ENCODE results near the gene CDCP2. TPM values are rescaled to one million over a fixed set of nuclear protein-coding genes. Genes with fewer than 3 reads are reported as not detected.
A peak's percentile ranks its signal among the peaks of the same experiment; 100 is the strongest.

The CDCP2 gene
- total and polyA plus RNA-seq, 2 of the 8 experiments (the other 6 are each of a cell fraction or from before 2014, with no cell fraction given) = not detected

DNA sequence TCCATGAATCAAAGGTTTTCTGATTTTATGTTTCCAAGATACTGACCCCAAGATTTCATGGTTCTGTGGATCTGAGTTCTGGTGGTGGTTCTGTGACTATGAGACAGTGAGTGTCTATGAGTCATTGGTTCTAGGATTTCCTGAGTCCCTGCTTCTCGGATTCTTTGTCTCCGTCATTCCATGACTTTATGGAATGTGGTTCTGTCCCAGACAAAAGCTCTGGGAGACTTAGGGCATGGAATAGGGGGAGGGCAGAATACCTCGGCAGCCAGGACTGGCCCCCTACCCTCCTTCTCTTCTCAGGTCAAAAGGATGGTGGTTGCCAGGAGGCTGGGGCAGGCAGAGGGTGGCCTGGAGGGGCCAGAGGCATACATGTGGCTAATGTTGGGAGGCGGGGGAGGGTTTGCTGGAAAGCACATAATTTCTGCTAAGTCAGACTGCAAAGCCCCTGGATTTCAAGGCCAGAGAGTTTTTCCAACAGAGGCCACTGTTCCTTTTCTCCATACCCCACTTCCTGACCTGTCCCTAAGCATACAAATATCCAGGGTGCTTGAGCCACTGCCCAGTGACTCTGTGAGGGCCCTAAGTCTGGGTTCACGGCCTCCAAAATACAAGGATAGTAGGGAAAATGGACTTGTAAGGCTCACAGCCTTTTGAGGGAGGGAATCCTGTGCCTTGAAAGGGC lies 17.2 kb downstream of the CDCP2 start (continued):
- peak; percentile 37; the same call in 1 of the 2 replicates for TF ChIP-seq YY1 (IDR thresholded peaks at IDR 0.05; ENCODE audit: low read depth, low read length)

Data from H1 (cell line).